Neural cell (in vitro differentiated cells): ENCODE results near the gene SGPP2. TPM values are rescaled to one million over a fixed set of nuclear protein-coding genes. Genes with fewer than 3 reads are reported as not detected.
A peak's percentile ranks its signal among the peaks of the same experiment; 100 is the strongest.

ENCODE experiments used
- H2AFZ ChIP-seq: fragments of 200-600, 300-800 bp; sonication (generic), shearing (Covaris generic); 2 replicates; pipeline ENCODE4 v1.6.0; 2014; ENCODE audit warnings: low read depth, mild to moderate bottlenecking, antibody characterized with exemption, low read length, moderate library complexity
- H3F3A ChIP-seq: fragments of 200-600 bp; shearing (Covaris generic); 2 replicates; pipeline ENCODE4 v1.6.1; 2016; ENCODE audit warnings: mild to moderate bottlenecking, moderate library complexity, mixed read lengths, antibody characterized with exemption, low read length; ENCODE audit not compliant: insufficient read depth, poor library complexity, severe bottlenecking
- H3K27ac ChIP-seq: fragments of 200-600, 300-800 bp; sonication (generic), shearing (Covaris generic); 2 replicates; pipeline ENCODE4 v1.5.1; 2014; ENCODE audit warnings: mild to moderate bottlenecking, low read length, moderate library complexity
- H3K27me3 ChIP-seq: fragments of 300-800, 200-600 bp; sonication (generic), shearing (Covaris generic); 2 replicates; pipeline ENCODE4 v1.6.0; 2014; ENCODE audit warnings: mild to moderate bottlenecking, low read depth, low read length, moderate library complexity; ENCODE audit not compliant: insufficient read depth
- H3K36me3 ChIP-seq: fragments of 300-800, 200-600 bp; sonication (generic), shearing (Covaris generic); 2 replicates; pipeline ENCODE4 v1.5.1; 2014; ENCODE audit warnings: mild to moderate bottlenecking, antibody characterized with exemption, low read length, moderate library complexity; ENCODE audit not compliant: insufficient read depth
- H3K4me2 ChIP-seq: fragments of 300-800, 200-600 bp; sonication (generic), shearing (Covaris generic); 2 replicates; pipeline ENCODE4 v1.6.0; 2014; ENCODE audit warnings: mild to moderate bottlenecking, low read length
- H3K4me3 ChIP-seq: fragments of 300-800, 200-600 bp; sonication (generic), shearing (Covaris generic); 2 replicates; pipeline ENCODE4 v1.5.1; 2014; ENCODE audit warnings: mild to moderate bottlenecking, low read length, moderate library complexity
- H3K79me2 ChIP-seq: fragments of 200-600 bp; shearing (Covaris generic); replicated peaks from 2 replicates; pipeline ENCODE4 v1.6.0; 2014; ENCODE audit warnings: mild to moderate bottlenecking, low read length, moderate library complexity; ENCODE audit not compliant: insufficient read depth
- H3K9ac ChIP-seq: fragments of 300-800, 200-600 bp; sonication (generic), shearing (Covaris generic); 2 replicates; pipeline ENCODE4 v1.6.1; 2016; ENCODE audit warnings: mild to moderate bottlenecking, low read length, mixed read lengths
- H3K9me2 ChIP-seq: fragments of 200-600 bp; shearing (Covaris generic); 2 replicates; pipeline ENCODE4 v1.6.1; 2016; ENCODE audit warnings: mild to moderate bottlenecking, low read length, mixed read lengths; ENCODE audit not compliant: insufficient read depth
- H3K9me3 ChIP-seq: fragments of 200-600, 300-800 bp; sonication (generic), shearing (Covaris generic); 2 replicates; pipeline ENCODE4 v1.6.1; 2016; ENCODE audit warnings: mild to moderate bottlenecking, mixed run types, low read length, moderate library complexity, mixed read lengths
- H4K20me1 ChIP-seq: fragments of 200-600 bp; shearing (Covaris generic); 2 replicates; pipeline ENCODE4 v1.6.1; 2016; ENCODE audit warnings: mild to moderate bottlenecking, mixed run types; ENCODE audit not compliant: insufficient read depth
- EP300 ChIP-seq: fragments of 450-650 bp; conservative IDR thresholded peaks from 2 replicates; pipeline ENCODE4 v1.6.1; 2014; ENCODE audit warnings: antibody characterized with exemption, mild to moderate bottlenecking, moderate library complexity; ENCODE audit not compliant: poor library complexity, severe bottlenecking
- EZH2 ChIP-seq: fragments of 200-600, 300-800 bp; shearing (Covaris generic), sonication (generic); IDR thresholded peaks from 2 replicates; pipeline ENCODE4 v1.6.1; 2014; ENCODE audit warnings: antibody characterized with exemption, low read length, borderline replicate concordance, mild to moderate bottlenecking; ENCODE audit not compliant: insufficient read depth, poor library complexity, severe bottlenecking
- MXI1 ChIP-seq: fragments of 450-650 bp; conservative IDR thresholded peaks from 2 replicates; pipeline ENCODE4 v1.6.1; 2014; ENCODE audit warnings: antibody characterized with exemption, mild to moderate bottlenecking; ENCODE audit not compliant: poor library complexity, severe bottlenecking
- POLR2AphosphoS5 ChIP-seq: IDR thresholded peaks from 2 replicates; pipeline ENCODE4 v1.6.1; 2012
- RAD21 ChIP-seq: fragments of 450-650 bp; conservative IDR thresholded peaks from 2 replicates; pipeline ENCODE4 v1.6.1; 2014; ENCODE audit warnings: antibody characterized with exemption, mild to moderate bottlenecking, moderate library complexity
- SMC3 ChIP-seq: fragments of 450-650 bp; conservative IDR thresholded peaks from 2 replicates; pipeline ENCODE4 v1.6.1; 2014; ENCODE audit warnings: antibody characterized with exemption, mild to moderate bottlenecking, moderate library complexity; ENCODE audit not compliant: poor library complexity
- TAF1 ChIP-seq: IDR thresholded peaks from 2 replicates; pipeline ENCODE4 v1.6.1; 2012; ENCODE audit warnings: low read depth
- polyA plus RNA-seq: library from polyadenylated mRNA; depleted of rRNA; stranded (reverse); fragments of >200 nt; gene quantifications from 2 replicates; pipeline ENCODE4 v1.2.3, GENCODE V29; 2014
- TF ChIP-seq, protein P1 (sequence below): fragments of 450-650 bp; IDR thresholded peaks from 2 replicates; pipeline ENCODE4 v1.5.1; 2014; ENCODE audit warnings: antibody characterized with exemption, mild to moderate bottlenecking, moderate library complexity; ENCODE audit not compliant: poor library complexity, severe bottlenecking
- TF ChIP-seq, protein P2 (sequence below): IDR thresholded peaks from 2 replicates; pipeline ENCODE4 v1.6.1; 2012; ENCODE audit warnings: borderline replicate concordance

SGPP2 gene
- polyA plus RNA-seq, 1 donor from 2014 or later = 0.38 TPM

- no peak for TF ChIP-seq MXI1
- TF ChIP-seq RAD21 = peak; percentile 79
- peak; percentile 79 for TF ChIP-seq SMC3
- TF ChIP-seq, protein P1, sequence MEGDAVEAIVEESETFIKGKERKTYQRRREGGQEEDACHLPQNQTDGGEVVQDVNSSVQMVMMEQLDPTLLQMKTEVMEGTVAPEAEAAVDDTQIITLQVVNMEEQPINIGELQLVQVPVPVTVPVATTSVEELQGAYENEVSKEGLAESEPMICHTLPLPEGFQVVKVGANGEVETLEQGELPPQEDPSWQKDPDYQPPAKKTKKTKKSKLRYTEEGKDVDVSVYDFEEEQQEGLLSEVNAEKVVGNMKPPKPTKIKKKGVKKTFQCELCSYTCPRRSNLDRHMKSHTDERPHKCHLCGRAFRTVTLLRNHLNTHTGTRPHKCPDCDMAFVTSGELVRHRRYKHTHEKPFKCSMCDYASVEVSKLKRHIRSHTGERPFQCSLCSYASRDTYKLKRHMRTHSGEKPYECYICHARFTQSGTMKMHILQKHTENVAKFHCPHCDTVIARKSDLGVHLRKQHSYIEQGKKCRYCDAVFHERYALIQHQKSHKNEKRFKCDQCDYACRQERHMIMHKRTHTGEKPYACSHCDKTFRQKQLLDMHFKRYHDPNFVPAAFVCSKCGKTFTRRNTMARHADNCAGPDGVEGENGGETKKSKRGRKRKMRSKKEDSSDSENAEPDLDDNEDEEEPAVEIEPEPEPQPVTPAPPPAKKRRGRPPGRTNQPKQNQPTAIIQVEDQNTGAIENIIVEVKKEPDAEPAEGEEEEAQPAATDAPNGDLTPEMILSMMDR = peak; percentile 73
- TF ChIP-seq TAF1 = no peak
- no peak for TF ChIP-seq EZH2
- TF ChIP-seq, protein P2, sequence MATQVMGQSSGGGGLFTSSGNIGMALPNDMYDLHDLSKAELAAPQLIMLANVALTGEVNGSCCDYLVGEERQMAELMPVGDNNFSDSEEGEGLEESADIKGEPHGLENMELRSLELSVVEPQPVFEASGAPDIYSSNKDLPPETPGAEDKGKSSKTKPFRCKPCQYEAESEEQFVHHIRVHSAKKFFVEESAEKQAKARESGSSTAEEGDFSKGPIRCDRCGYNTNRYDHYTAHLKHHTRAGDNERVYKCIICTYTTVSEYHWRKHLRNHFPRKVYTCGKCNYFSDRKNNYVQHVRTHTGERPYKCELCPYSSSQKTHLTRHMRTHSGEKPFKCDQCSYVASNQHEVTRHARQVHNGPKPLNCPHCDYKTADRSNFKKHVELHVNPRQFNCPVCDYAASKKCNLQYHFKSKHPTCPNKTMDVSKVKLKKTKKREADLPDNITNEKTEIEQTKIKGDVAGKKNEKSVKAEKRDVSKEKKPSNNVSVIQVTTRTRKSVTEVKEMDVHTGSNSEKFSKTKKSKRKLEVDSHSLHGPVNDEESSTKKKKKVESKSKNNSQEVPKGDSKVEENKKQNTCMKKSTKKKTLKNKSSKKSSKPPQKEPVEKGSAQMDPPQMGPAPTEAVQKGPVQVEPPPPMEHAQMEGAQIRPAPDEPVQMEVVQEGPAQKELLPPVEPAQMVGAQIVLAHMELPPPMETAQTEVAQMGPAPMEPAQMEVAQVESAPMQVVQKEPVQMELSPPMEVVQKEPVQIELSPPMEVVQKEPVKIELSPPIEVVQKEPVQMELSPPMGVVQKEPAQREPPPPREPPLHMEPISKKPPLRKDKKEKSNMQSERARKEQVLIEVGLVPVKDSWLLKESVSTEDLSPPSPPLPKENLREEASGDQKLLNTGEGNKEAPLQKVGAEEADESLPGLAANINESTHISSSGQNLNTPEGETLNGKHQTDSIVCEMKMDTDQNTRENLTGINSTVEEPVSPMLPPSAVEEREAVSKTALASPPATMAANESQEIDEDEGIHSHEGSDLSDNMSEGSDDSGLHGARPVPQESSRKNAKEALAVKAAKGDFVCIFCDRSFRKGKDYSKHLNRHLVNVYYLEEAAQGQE = no peak
- Histone ChIP-seq H3K9me2 (no peaks in the 10 kb centered on the region), H3K4me3 (no peak overlapping the region), H3K27ac (no peak overlapping the region), H3K4me2 (no peak overlapping the region), H3K79me2 (no peaks in the 10 kb centered on the region), H3K27me3 (no peaks in the 10 kb centered on the region), H2AFZ (no peak overlapping the region), H3K9me3 (no peaks in the 10 kb centered on the region), H3F3A (no peaks in the 10 kb centered on the region), H3K36me3 (peaks cover 3% of the 10 kb centered on the region), H4K20me1 (no peaks in the 10 kb centered on the region), H3K9ac (no peak overlapping the region)
These were observed 137.7 kb downstream of the SGPP2 start for GRCh38 chr2:222561817-222562645.

GRCh38 chr2:222563106-222563718 lies 138.9 kb downstream of the SGPP2 start:
- H3K9me3 ChIP-seq = no peaks in the 10 kb centered on the region
- H3K79me2 ChIP-seq = no peaks in the 10 kb centered on the region
- H3K4me2 ChIP-seq = no peak overlapping the region
- H4K20me1 ChIP-seq = no peaks in the 10 kb centered on the region
- no peak overlapping the region for H3K4me3 ChIP-seq
- H3K36me3 ChIP-seq = peaks cover 3% of the 10 kb centered on the region
- TF ChIP-seq RAD21 (no peak), TAF1 (no peak), EZH2 (no peak), MXI1 (no peak), EP300 (no peak), SMC3 (no peak), POLR2AphosphoS5 (no peak)
- TF ChIP-seq, protein P1 = no peak
- TF ChIP-seq, protein P2 = no peak
- H3K27ac ChIP-seq = no peak overlapping the region
- no peaks in the 10 kb centered on the region for H3F3A ChIP-seq
- H2AFZ ChIP-seq = no peak overlapping the region
- no peaks in the 10 kb centered on the region for H3K27me3 ChIP-seq
- H3K9ac ChIP-seq = no peak overlapping the region
- no peaks in the 10 kb centered on the region for H3K9me2 ChIP-seq
